ENCODE results near the gene KLHL18.
"Not testable (repeated sequence)": the region's sequence is repeated elsewhere in the genome, so short reads cannot be mapped to it uniquely, and the experiment has no call there.

Gene KLHL18

DNA sequence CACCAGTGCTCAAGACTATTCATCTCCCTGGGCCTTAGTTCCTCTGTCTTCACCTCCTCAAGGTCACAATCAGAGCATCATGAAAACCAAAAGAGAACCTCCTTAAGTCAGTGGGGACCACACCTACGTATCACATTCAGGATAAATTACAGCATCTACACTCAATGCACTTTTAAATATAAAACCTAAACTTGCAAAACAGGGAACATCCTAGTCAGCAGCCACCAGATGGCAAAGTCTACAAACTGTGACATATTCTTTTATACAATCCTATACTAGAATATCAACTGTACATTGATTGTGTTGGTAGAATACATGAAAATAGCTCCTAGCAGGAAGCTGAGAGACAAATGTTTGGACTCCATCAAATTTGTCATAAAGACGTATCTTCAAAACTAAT lies 8.1 kb upstream of the KLHL18 start:
- no peak for DNase-seq (ENCODE audit: low spot score)

- DNase-seq (ENCODE audit: low spot score) = no peak
Measured at GRCh38 chr3:47276558-47276957, 6.2 kb upstream of the KLHL18 start.

DNA sequence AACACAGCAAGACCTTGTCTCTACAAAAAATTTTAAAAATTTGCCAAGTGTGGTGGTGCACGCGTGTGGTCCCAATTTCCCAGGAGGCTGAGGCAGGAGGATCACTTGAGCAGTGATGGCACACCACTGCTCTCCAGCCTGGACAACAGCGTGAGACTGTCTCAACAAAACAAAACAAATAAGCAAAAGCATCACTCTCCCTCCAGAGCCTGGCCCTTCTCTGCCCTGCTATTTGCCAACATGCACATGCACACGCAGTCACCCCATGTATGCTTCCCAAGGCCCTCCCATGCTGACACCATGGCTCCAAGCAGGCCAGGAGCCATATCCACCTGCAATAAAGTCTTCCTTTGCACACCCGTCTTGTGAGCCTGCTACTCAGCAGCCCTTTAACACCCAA lies 2.2 kb upstream of the KLHL18 start:
- no peak for DNase-seq (ENCODE audit: low spot score)

DNA sequence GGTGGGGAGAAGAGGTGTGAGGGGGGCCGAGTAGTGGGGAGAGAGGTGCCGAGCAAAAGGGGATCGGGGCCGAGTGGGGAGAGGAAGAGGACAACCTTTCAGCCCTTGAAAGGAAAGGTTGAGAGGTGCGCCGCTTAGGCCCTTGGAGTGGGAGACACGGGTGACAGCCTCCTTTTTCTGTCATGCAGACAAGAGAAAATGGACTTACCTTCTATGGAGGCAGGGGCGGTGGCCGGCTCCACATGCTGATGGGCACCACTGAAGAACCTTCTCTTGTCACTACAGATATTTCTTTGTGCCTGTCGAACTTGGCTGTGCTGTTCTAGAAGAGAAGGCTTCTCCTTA lies 421 bp downstream of the KLHL18 start:
- DNase-seq (ENCODE audit: low spot score) = no peak

GRCh38 chr3:47283591-47284364 lies 1.0 kb downstream of the KLHL18 start:
- DNase-seq (ENCODE audit: low spot score) = no peak

DNA sequence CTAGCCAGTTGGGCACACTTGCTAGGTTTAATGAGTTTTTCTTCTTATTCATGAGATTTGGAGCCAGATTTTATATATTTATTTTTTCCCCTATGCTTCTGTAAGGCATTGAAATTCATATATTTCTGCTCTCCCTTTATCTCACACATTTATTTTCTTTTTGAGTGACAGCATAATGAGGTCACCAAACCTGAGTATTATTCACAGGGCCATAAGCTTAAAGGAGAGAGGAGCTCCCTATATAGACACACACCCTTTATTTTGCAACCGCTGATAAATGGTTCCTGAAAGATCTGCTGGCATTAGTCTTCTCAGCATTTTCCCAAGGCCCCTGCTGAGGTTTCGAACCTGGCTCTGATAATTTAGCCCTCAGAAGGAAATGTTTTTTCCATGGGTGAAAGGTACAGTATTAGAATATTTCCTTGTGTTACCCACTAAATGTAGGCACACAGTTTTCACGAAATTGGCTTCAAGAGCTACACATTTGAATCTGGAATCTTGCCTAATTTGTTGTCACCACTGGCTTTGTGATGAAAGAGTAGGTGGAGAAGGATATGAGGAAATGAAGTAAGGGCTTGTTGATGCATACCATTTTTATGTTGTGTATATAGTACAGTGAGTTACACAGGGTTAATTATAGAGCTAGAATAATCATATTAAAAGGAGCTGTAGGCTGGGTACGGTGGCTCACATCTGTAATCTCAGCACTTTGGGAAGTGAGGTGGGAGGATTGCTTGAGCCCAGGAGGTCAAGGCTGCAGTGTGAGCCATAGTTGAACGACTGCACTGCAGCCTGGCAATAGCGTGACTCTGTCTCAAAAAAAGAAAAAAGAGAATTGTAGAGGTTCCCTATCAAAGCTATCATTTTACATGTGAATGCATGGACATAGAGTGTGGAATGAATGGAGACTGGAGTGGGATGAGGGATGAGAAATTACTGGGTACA lies 6.5 kb downstream of the KLHL18 start:
- DNase-seq (ENCODE audit: low spot score) = no peak

DNA sequence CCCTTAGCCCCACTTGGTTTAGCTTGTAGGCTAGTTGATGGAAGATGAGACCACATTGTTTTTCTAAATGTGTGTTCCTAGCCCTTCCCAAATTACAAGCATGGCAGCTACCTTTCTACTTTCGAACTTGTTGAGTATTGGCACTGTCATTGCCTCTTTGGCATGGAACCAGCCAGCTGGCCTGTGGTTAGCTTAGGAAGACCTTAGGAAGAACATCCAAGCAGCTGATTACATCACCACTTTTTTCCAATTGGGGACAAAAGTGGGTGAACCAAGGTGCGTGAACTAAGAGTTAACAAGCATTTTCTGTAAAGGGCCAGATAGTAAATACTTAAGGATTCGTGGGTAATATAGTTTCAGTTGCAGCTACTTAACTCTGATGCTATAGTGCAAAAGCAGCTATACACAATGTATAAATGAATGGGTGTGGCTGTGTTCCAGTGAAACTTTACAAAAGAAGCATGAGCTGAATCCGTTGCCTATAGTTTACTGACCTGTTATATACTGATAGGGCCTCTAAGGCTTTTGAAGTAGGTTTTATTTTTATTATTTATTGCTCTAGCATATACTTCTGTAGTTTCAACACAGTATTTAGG lies 8.5 kb downstream of the KLHL18 start:
- DNase-seq (ENCODE audit: low spot score) = no peak

- DNase-seq (ENCODE audit: low spot score) = not testable (repeated sequence)
Measured at GRCh38 chr3:47291754-47292420, 9.1 kb downstream of the KLHL18 start.

DNA sequence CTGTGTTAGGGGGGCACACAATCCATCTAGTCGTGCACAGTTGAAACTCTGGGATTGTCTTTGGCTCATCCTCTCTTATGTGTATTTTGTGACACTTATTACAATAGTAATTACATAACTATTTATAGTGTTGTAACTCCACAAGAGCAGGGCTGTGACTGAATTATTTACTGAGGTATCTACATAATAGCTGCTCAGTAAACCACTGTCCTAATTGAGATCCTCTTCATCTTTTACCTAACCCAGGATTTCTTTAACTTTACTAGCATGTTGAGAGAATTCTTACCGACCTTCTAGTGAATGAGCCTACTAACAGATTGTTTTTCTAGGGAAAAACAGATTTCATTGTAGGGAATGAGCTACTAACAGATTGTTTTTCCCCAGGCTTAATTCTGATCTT lies 11.1 kb downstream of the KLHL18 start:
- no peak for DNase-seq (ENCODE audit: low spot score)

DNA sequence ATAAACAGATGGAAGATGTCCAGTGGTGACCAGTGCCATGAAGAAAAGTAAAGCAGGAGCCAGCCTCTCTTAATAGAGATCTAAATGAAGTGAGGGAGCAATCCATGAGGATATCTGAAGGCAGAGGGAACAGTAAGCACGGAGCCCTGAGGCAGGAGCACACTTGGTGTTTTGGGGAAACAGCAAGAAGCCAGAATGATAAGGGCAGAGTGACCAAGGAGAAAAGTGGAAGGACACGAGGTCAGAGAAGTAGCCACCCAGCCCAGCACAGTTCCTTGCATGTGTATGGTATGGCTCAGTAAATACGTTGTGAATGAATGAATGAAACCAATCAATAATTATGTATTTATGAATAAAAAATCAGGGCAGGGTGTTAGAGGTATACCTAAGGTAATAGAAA lies 11.6 kb downstream of the KLHL18 start:
- DNase-seq (ENCODE audit: low spot score) = no peak

- no peak for DNase-seq (ENCODE audit: low spot score)
Measured at GRCh38 chr3:47295322-47295721, 12.6 kb downstream of the KLHL18 start.

GRCh38 chr3:47295976-47296375 lies 13.2 kb downstream of the KLHL18 start:
- no peak for DNase-seq (ENCODE audit: low spot score)

DNA sequence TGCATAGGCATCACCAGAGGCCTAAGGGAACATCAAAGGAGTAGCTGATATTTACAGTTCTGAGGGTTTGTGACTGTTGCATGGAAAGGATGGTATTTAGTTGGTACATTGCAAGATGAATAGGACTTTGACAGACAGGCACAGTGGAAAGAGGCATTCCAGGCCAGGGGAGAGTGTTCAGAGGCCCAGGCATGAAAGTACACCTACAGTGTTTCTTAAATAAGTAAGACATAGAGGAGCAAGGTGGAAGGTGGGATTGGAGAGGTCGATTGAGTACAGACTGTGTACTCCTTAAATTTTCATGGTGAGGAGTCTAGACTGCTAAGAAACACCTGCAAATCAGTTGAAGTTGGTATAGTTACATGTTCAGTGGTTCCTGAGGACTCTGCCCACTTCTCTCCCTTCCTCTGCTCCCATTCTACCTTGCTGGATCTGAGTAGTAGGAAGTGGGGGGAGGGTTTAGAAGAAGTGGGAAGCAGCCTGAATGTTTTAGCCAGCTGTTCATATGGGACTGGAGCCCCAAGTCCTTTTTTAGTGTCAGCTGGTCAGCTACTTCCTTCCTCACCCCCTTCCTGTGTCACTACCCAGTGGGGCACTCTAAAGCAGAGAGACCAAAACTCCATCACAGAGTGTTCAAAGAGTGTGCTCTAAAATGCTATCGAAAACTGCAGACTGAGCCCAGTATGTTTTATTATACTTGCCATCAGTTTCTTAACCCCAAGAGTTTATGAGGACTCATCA lies 14.0 kb downstream of the KLHL18 start:
- DNase-seq (ENCODE audit: low spot score) = no peak

DNA sequence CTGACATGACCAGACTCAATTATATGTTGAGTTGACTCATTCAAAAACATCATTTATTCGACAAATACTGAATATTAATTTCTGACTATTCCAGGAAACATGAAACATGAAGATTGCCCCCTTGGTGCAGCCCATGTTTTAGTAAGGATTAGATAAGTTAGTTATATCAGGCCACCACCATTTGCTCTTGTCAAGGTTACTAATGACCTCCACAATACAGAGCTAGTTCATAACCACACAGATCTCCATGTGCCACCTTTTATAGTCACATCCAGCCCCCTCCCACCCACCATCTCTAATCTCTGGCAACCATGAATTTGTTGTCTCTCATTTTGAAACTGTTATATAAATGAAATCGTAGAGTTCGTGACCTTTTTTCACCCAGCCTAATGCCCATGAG lies 15.7 kb downstream of the KLHL18 start:
- DNase-seq (ENCODE audit: low spot score) = no peak

GRCh38 chr3:47299381-47300318 lies 16.9 kb downstream of the KLHL18 start:
- no peak for DNase-seq (ENCODE audit: low spot score)

- no peak for DNase-seq (ENCODE audit: low spot score)
Measured at GRCh38 chr3:47301456-47301855, 18.7 kb downstream of the KLHL18 start.

GRCh38 chr3:47306022-47306421 lies 23.3 kb downstream of the KLHL18 start:
- no peak for DNase-seq (ENCODE audit: low spot score)

- not testable (repeated sequence) for DNase-seq (ENCODE audit: low spot score)
Measured at GRCh38 chr3:47309231-47309630, 26.5 kb downstream of the KLHL18 start.

DNA sequence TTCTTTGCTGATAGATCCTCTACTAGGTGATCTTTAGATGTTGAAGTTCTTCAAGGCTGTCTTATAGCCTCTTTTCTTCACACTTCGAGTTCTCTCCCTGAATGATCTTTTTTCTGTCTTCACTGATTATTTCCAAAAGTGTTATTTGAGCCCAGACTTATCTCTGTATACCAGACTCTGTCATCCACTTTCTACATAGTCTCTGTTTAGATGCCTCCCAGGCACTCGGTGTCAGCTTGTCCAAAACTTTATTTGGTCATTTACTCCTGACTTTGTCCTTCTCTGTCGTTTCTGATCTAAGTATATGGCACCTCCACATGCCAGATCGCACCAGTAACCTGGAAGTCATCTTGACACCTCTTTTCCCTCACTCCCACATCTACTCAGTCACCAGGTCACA lies 27.6 kb downstream of the KLHL18 start:
- DNase-seq (ENCODE audit: low spot score) = no peak

- no peak for DNase-seq (ENCODE audit: low spot score)
Measured at GRCh38 chr3:47313341-47314055, 30.8 kb downstream of the KLHL18 start.
